K562 (cell line): ENCODE measurements around the gene MIDN. TPM values are rescaled to one million over a fixed set of nuclear protein-coding genes. Genes with fewer than 3 reads are reported as not detected.
A peak's percentile ranks its signal among the peaks of the same experiment; 100 is the strongest.

ENCODE experiments used
- ATF7 ChIP-seq: fragments of 450-650 bp; IDR thresholded peaks from 2 replicates; pipeline ENCODE4 v1.7.1; 2014; ENCODE audit warnings: mild to moderate bottlenecking, moderate library complexity
- BRD9 ChIP-seq: fragments of 450-650 bp; IDR thresholded peaks from 2 replicates; pipeline ENCODE4 v1.6.1; 2018; ENCODE audit warnings: low read depth; ENCODE audit not compliant: partially characterized antibody
- E2F3 ChIP-seq: fragments of 250-450 bp; sonication (Bioruptor Pico); IDR thresholded peaks from 2 replicates; pipeline ENCODE4 v1.4.0; 2020; ENCODE audit warnings: mild to moderate bottlenecking
- FOXP1 ChIP-seq: sonication (generic); formaldehyde crosslinking; IDR thresholded peaks from 2 replicates; pipeline ENCODE4 v1.8.0; 2022; ENCODE audit warnings: mild to moderate bottlenecking, missing genetic modification reagents
- GTF2A2 ChIP-seq: IDR thresholded peaks from 2 replicates; pipeline ENCODE4 v1.6.1; 2016; ENCODE audit warnings: mild to moderate bottlenecking, missing genetic modification characterization, missing compliant biosample characterization
- HMG20A ChIP-seq: fragments of 450-650 bp; formaldehyde crosslinking; conservative IDR thresholded peaks from 2 replicates; pipeline ENCODE4 v1.4.0; 2020; ENCODE audit warnings: mild to moderate bottlenecking, mixed read lengths
- MAX ChIP-seq: sonication (generic); formaldehyde crosslinking; IDR thresholded peaks from 2 replicates; pipeline ENCODE4 v1.9.0; 2022; ENCODE audit warnings: mild to moderate bottlenecking, missing genetic modification reagents
- NR4A1 ChIP-seq, 2 experiments: fragments of 250-450 bp in 1 of 2; fragments of 450-650 bp in 1 of 2; sonication (Bioruptor Pico) in 1 of 2; IDR thresholded peaks; 2 replicates each; pipeline versions ENCODE4 v1.4.0 to v1.6.1; 2016 to 2020; ENCODE audit warnings: mild to moderate bottlenecking in 2 of 2, missing compliant biosample characterization in 1 of 2, missing genetic modification characterization in 1 of 2, moderate library complexity in 1 of 2
- SRSF1 ChIP-seq: fragments of 200-400 bp; formaldehyde crosslinking; IDR thresholded peaks from 2 replicates; pipeline ENCODE4 v1.6.1; 2017; ENCODE audit warnings: mild to moderate bottlenecking, low read depth, low read length, moderate library complexity
- SRSF3 ChIP-seq: fragments of 200-400 bp; formaldehyde crosslinking; IDR thresholded peaks from 2 replicates; pipeline ENCODE4 v1.6.1; 2016; ENCODE audit warnings: mild to moderate bottlenecking, low read length, moderate library complexity; ENCODE audit not compliant: insufficient read depth
- TEAD1 ChIP-seq, 2 experiments: fragments of 450-650 bp in 1 of 2; sonication (generic) in 1 of 2; formaldehyde crosslinking; IDR thresholded peaks; 2 replicates each; pipeline versions ENCODE4 v1.4.0 to v1.8.0; 2020 to 2022; ENCODE audit warnings: mild to moderate bottlenecking in 2 of 2, missing genetic modification reagents in 1 of 2
- USF2 ChIP-seq: sonication (generic); formaldehyde crosslinking; IDR thresholded peaks from 2 replicates; pipeline ENCODE4 v1.5.0; 2020; ENCODE audit warnings: missing genetic modification reagents
- ZNF280A ChIP-seq: fragments of 450-650 bp; IDR thresholded peaks from 2 replicates; pipeline ENCODE4 v1.6.1; 2018; ENCODE audit warnings: mild to moderate bottlenecking, low read depth; ENCODE audit not compliant: partially characterized antibody
- ZNF398 ChIP-seq: fragments of 250-450 bp; sonication (Bioruptor Pico); IDR thresholded peaks from 2 replicates; pipeline ENCODE4 v1.8.0; 2021; ENCODE audit warnings: moderate library complexity, mild to moderate bottlenecking, inconsistent platforms
- ZNF407 ChIP-seq: fragments of 450-650 bp; IDR thresholded peaks from 2 replicates; pipeline ENCODE4 v1.6.1; 2016; ENCODE audit warnings: low read depth
- polyA plus RNA-seq, 8 experiments: library from polyadenylated mRNA; depleted of rRNA in 4 of 8; stranded (reverse) in 5 of 8; unstranded in 3 of 8; fragments of >200 nt; fragmentation: Nextera tagmentation in 2 of 8; fragmentation: Illumina TruSeq in 1 of 8; extraction: Ambion mirVana in 2 of 8; extraction: Trizol in 1 of 8; gene quantifications; 2 replicates each; pipeline versions ENCODE4 v1.2.1 to v1.2.3, GENCODE V29; 2011 to 2014; ENCODE audit warnings: inconsistent platforms in 1 of 8, missing spikeins in 1 of 8
- total RNA-seq, 7 experiments: library from RNA; depleted of rRNA in 6 of 7; stranded (reverse); fragments of >200 nt in 6 of 7; fragmentation: Illumina TruSeq in 2 of 7; extraction: Trizol in 2 of 7; gene quantifications; 2 replicates each; pipeline versions ENCODE4 v1.2.1 to v1.2.3, GENCODE V29; 2011 to 2021; ENCODE audit warnings: low replicate concordance in 1 of 7

Gene MIDN
- total and polyA plus RNA-seq, 9 of the 15 experiments (the other 6 are each of a cell fraction or from before 2014, with no cell fraction given) = 0.17 to 120 (median 10.1) TPM

- TF ChIP-seq ZNF407 (no peak), FOXP1 (CRISPR knock-in tag) (no peak), ATF7 (peak; percentile 64; the same call in 1 of the 2 replicates), E2F3 (no peak), ZNF280A (no peak), ZNF398 (no peak), NR4A1 (CRISPR knock-in tag; IDR thresholded peaks at IDR 0.05) (no peak), NR4A1 (tag; IDR thresholded peaks at IDR 0.05) (no peak), TEAD1 (CRISPR knock-in tag; IDR thresholded peaks at IDR 0.05) (no peak; a peak in 1 of 4 replicates), SRSF3 (no peak), USF2 (CRISPR knock-in tag) (no peak), GTF2A2 (tag) (peak; percentile 98), HMG20A (CRISPR knock-in tag) (no peak), BRD9 (no peak), SRSF1 (peak; percentile 85; the same call in 1 of the 2 replicates), MAX (CRISPR knock-in tag) (no peak; the same call in 1 of the 2 replicates)
These were observed 20.7 kb downstream of the MIDN start, which contains the start of gene CIRBP (continued) for GRCh38 chr19:1269065-1269477.
